HEK293 (cell line): Measurements from ENCODE around the gene PNRC1.

Experiments
- KLF1 ChIP-seq: fragments of 450-650 bp; formaldehyde crosslinking; IDR thresholded peaks from 2 replicates; pipeline ENCODE4 v1.5.1; 2016; ENCODE audit warnings: missing biosample characterization, missing genetic modification characterization
- OSR2 ChIP-seq: fragments of 450-650 bp; formaldehyde crosslinking; IDR thresholded peaks from 2 replicates; pipeline ENCODE4 v1.5.1; 2016; ENCODE audit warnings: missing biosample characterization, missing genetic modification characterization
- TRIM28 ChIP-seq: IDR thresholded peaks from 2 replicates; pipeline ENCODE4 v1.6.1; 2011; ENCODE audit warnings: low read length, control low read depth, borderline replicate concordance
- ZBTB17 ChIP-seq: fragments of 450-650 bp; formaldehyde crosslinking; IDR thresholded peaks from 2 replicates; pipeline ENCODE4 v1.5.1; 2016; ENCODE audit warnings: missing biosample characterization, missing genetic modification characterization
- ZBTB8A ChIP-seq: fragments of 450-650 bp; formaldehyde crosslinking; IDR thresholded peaks from 2 replicates; pipeline ENCODE4 v1.5.1; 2016; ENCODE audit warnings: missing biosample characterization, missing genetic modification characterization
- ZFP69B ChIP-seq: fragments of 450-650 bp; formaldehyde crosslinking; IDR thresholded peaks from 2 replicates; pipeline ENCODE4 v1.5.1; 2016; ENCODE audit warnings: missing biosample characterization, missing genetic modification characterization
- ZNF112 ChIP-seq: fragments of 450-650 bp; formaldehyde crosslinking; IDR thresholded peaks from 2 replicates; pipeline ENCODE4 v1.5.0; 2017; ENCODE audit warnings: missing biosample characterization, missing genetic modification characterization
- ZNF157 ChIP-seq: fragments of 450-650 bp; formaldehyde crosslinking; IDR thresholded peaks from 2 replicates; pipeline ENCODE4 v1.5.1; 2016; ENCODE audit warnings: missing biosample characterization, missing genetic modification characterization
- ZNF16 ChIP-seq: fragments of 450-650 bp; formaldehyde crosslinking; IDR thresholded peaks from 2 replicates; pipeline ENCODE4 v1.5.1; 2016; ENCODE audit warnings: low read depth, missing biosample characterization, missing genetic modification characterization
- ZNF169 ChIP-seq: fragments of 450-650 bp; formaldehyde crosslinking; IDR thresholded peaks from 2 replicates; pipeline ENCODE4 v1.5.1; 2016; ENCODE audit warnings: missing biosample characterization, missing genetic modification characterization
- ZNF266 ChIP-seq: fragments of 450-650 bp; formaldehyde crosslinking; IDR thresholded peaks from 2 replicates; pipeline ENCODE4 v1.5.1; 2016; ENCODE audit warnings: missing biosample characterization, missing genetic modification characterization, low read depth
- ZNF302 ChIP-seq: fragments of 450-650 bp; formaldehyde crosslinking; IDR thresholded peaks from 2 replicates; pipeline ENCODE4 v1.5.1; 2016; ENCODE audit warnings: missing biosample characterization, missing genetic modification characterization, low read depth
- ZNF433 ChIP-seq: fragments of 450-650 bp; formaldehyde crosslinking; IDR thresholded peaks from 2 replicates; pipeline ENCODE4 v1.5.1; 2016; ENCODE audit warnings: missing biosample characterization, missing genetic modification characterization, low read depth
- ZNF560 ChIP-seq: fragments of 450-650 bp; formaldehyde crosslinking; IDR thresholded peaks from 2 replicates; pipeline ENCODE4 v1.5.1; 2017; ENCODE audit warnings: missing biosample characterization, missing genetic modification characterization, borderline replicate concordance
- ZNF600 ChIP-seq: fragments of 450-650 bp; formaldehyde crosslinking; IDR thresholded peaks from 2 replicates; pipeline ENCODE4 v1.5.1; 2016; ENCODE audit warnings: missing biosample characterization, missing genetic modification characterization
- ZNF621 ChIP-seq: fragments of 450-650 bp; formaldehyde crosslinking; IDR thresholded peaks from 2 replicates; pipeline ENCODE4 v1.5.1; 2017; ENCODE audit warnings: missing biosample characterization, missing genetic modification characterization
- ZNF623 ChIP-seq: fragments of 450-650 bp; formaldehyde crosslinking; IDR thresholded peaks from 2 replicates; pipeline ENCODE4 v1.5.1; 2016; ENCODE audit warnings: missing biosample characterization, missing genetic modification characterization
- ZNF670 ChIP-seq: fragments of 450-650 bp; formaldehyde crosslinking; IDR thresholded peaks from 2 replicates; pipeline ENCODE4 v1.5.1; 2016; ENCODE audit warnings: missing biosample characterization, missing genetic modification characterization, low read depth
- TF ChIP-seq, protein P1 (sequence below): fragments of 450-650 bp; formaldehyde crosslinking; IDR thresholded peaks from 2 replicates; pipeline ENCODE4 v1.5.1; 2016; ENCODE audit warnings: missing biosample characterization, missing genetic modification characterization
- TF ChIP-seq, protein P2 (sequence below): fragments of 450-650 bp; formaldehyde crosslinking; IDR thresholded peaks from 2 replicates; pipeline ENCODE4 v1.5.1; 2016; ENCODE audit warnings: missing biosample characterization, missing genetic modification characterization
- TF ChIP-seq, protein P3 (sequence below): fragments of 450-650 bp; formaldehyde crosslinking; IDR thresholded peaks from 2 replicates; pipeline ENCODE4 v1.5.1; 2016; ENCODE audit warnings: missing biosample characterization, missing genetic modification characterization
- TF ChIP-seq, protein P4 (sequence below): fragments of 450-650 bp; formaldehyde crosslinking; IDR thresholded peaks from 2 replicates; pipeline ENCODE4 v1.5.1; 2017; ENCODE audit warnings: missing biosample characterization, missing genetic modification characterization
- TF ChIP-seq, protein P5 (sequence below): fragments of 450-650 bp; formaldehyde crosslinking; IDR thresholded peaks from 2 replicates; pipeline ENCODE4 v1.5.1; 2016; ENCODE audit warnings: missing biosample characterization, missing genetic modification characterization
- TF ChIP-seq, protein P6 (sequence below): sonication (generic); formaldehyde crosslinking; IDR thresholded peaks from 2 replicates; pipeline ENCODE4 v1.8.1; 2022; ENCODE audit warnings: mild to moderate bottlenecking, moderate library complexity, missing genetic modification reagents

PNRC1 gene

DNA sequence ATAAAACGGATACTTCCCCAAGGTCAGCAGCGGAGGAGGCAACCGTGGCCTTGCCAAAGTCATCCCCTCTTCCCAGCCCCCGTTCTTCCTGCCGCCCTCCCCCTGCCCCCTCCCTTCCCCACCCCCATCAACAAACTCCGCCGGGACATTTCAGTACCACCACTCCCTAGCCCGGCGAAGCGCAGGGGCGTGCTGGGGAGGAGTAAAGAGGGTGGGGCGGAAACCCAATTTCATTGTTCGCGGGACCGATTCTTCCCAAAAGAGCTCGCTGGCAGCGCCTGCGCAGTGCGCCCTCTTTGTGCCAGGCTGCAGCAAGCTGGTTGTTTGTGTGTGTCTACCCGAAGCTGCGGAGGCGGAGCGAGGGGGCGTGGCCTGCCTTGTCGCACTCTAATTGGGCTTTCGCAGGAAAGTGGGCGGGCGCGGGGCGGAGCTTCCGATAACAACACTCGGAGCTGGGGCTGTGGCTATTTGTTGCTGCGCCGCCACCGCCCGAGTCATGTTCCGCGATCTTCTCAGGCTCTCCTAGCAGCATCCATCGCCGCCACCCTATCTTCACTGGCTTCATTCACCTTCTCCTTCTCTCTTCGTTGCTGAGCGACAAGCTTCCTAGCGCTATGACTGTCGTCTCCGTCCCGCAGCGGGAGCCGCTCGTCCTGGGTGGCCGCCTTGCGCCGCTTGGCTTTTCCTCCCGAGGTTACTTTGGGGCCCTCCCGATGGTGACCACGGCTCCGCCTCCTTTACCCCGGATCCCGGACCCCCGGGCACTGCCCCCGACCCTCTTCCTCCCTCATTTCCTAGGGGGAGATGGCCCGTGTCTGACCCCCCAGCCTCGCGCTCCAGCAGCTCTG lies at the start of gene PNRC1 (continued):
- TF ChIP-seq, protein P1, sequence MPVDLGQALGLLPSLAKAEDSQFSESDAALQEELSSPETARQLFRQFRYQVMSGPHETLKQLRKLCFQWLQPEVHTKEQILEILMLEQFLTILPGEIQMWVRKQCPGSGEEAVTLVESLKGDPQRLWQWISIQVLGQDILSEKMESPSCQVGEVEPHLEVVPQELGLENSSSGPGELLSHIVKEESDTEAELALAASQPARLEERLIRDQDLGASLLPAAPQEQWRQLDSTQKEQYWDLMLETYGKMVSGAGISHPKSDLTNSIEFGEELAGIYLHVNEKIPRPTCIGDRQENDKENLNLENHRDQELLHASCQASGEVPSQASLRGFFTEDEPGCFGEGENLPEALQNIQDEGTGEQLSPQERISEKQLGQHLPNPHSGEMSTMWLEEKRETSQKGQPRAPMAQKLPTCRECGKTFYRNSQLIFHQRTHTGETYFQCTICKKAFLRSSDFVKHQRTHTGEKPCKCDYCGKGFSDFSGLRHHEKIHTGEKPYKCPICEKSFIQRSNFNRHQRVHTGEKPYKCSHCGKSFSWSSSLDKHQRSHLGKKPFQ (tag by site-specific recombination), result no peak
- no peak for TF ChIP-seq ZNF157 (tag by site-specific recombination)
- TF ChIP-seq OSR2, result no peak
- TF ChIP-seq, protein P2, sequence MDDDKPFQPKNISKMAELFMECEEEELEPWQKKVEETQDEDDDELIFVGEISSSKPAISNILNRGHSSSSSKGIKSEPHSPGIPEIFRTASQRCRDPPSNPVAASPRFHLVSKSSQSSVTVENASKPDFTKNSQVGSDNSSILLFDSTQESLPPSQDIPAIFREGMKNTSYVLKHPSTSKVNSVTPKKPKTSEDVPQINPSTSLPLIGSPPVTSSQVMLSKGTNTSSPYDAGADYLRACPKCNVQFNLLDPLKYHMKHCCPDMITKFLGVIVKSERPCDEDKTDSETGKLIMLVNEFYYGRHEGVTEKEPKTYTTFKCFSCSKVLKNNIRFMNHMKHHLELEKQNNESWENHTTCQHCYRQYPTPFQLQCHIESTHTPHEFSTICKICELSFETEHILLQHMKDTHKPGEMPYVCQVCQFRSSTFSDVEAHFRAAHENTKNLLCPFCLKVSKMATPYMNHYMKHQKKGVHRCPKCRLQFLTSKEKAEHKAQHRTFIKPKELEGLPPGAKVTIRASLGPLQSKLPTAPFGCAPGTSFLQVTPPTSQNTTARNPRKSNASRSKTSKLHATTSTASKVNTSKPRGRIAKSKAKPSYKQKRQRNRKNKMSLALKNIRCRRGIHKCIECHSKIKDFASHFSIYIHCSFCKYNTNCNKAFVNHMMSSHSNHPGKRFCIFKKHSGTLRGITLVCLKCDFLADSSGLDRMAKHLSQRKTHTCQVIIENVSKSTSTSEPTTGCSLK (tag by site-specific recombination), result no peak
- TF ChIP-seq ZNF621 (tag by site-specific recombination), result no peak
- peak; percentile 89 for TF ChIP-seq ZBTB17 (tag by site-specific recombination)
- no peak; the same call in none of the 2 replicates for TF ChIP-seq ZBTB8A (tag by site-specific recombination)
- peak; percentile 78 for TF ChIP-seq KLF1 (tag by site-specific recombination)
- TF ChIP-seq ZNF169, result no peak
- TF ChIP-seq, protein P3, sequence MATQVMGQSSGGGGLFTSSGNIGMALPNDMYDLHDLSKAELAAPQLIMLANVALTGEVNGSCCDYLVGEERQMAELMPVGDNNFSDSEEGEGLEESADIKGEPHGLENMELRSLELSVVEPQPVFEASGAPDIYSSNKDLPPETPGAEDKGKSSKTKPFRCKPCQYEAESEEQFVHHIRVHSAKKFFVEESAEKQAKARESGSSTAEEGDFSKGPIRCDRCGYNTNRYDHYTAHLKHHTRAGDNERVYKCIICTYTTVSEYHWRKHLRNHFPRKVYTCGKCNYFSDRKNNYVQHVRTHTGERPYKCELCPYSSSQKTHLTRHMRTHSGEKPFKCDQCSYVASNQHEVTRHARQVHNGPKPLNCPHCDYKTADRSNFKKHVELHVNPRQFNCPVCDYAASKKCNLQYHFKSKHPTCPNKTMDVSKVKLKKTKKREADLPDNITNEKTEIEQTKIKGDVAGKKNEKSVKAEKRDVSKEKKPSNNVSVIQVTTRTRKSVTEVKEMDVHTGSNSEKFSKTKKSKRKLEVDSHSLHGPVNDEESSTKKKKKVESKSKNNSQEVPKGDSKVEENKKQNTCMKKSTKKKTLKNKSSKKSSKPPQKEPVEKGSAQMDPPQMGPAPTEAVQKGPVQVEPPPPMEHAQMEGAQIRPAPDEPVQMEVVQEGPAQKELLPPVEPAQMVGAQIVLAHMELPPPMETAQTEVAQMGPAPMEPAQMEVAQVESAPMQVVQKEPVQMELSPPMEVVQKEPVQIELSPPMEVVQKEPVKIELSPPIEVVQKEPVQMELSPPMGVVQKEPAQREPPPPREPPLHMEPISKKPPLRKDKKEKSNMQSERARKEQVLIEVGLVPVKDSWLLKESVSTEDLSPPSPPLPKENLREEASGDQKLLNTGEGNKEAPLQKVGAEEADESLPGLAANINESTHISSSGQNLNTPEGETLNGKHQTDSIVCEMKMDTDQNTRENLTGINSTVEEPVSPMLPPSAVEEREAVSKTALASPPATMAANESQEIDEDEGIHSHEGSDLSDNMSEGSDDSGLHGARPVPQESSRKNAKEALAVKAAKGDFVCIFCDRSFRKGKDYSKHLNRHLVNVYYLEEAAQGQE, result peak; percentile 34
- TF ChIP-seq, protein P4, sequence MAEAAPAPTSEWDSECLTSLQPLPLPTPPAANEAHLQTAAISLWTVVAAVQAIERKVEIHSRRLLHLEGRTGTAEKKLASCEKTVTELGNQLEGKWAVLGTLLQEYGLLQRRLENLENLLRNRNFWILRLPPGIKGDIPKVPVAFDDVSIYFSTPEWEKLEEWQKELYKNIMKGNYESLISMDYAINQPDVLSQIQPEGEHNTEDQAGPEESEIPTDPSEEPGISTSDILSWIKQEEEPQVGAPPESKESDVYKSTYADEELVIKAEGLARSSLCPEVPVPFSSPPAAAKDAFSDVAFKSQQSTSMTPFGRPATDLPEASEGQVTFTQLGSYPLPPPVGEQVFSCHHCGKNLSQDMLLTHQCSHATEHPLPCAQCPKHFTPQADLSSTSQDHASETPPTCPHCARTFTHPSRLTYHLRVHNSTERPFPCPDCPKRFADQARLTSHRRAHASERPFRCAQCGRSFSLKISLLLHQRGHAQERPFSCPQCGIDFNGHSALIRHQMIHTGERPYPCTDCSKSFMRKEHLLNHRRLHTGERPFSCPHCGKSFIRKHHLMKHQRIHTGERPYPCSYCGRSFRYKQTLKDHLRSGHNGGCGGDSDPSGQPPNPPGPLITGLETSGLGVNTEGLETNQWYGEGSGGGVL (tag by site-specific recombination), result peak; percentile 80
- no peak for TF ChIP-seq ZNF670 (tag by site-specific recombination)
- no peak for TF ChIP-seq ZNF266 (tag by site-specific recombination)
- TF ChIP-seq, protein P5, sequence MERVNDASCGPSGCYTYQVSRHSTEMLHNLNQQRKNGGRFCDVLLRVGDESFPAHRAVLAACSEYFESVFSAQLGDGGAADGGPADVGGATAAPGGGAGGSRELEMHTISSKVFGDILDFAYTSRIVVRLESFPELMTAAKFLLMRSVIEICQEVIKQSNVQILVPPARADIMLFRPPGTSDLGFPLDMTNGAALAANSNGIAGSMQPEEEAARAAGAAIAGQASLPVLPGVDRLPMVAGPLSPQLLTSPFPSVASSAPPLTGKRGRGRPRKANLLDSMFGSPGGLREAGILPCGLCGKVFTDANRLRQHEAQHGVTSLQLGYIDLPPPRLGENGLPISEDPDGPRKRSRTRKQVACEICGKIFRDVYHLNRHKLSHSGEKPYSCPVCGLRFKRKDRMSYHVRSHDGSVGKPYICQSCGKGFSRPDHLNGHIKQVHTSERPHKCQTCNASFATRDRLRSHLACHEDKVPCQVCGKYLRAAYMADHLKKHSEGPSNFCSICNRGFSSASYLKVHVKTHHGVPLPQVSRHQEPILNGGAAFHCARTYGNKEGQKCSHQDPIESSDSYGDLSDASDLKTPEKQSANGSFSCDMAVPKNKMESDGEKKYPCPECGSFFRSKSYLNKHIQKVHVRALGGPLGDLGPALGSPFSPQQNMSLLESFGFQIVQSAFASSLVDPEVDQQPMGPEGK (tag by site-specific recombination), result peak; percentile 73
- no peak for TF ChIP-seq ZNF433 (tag by site-specific recombination)
- TF ChIP-seq ZNF112 (tag by site-specific recombination), result no peak
- TF ChIP-seq ZNF560, result no peak
- TF ChIP-seq ZNF623 (tag by site-specific recombination), result no peak; the same call in 1 of the 2 replicates
- TF ChIP-seq ZFP69B (tag by site-specific recombination), result 0 out of 2 replicates have a peak, but pooled peaks have one; percentile 31
- TF ChIP-seq TRIM28, result no peak
- TF ChIP-seq ZNF302 (tag by site-specific recombination), result no peak
- peak; percentile 83; the same call in 1 of the 2 replicates for TF ChIP-seq ZNF600
- no peak for TF ChIP-seq ZNF16 (tag by site-specific recombination)
- TF ChIP-seq, protein P6, sequence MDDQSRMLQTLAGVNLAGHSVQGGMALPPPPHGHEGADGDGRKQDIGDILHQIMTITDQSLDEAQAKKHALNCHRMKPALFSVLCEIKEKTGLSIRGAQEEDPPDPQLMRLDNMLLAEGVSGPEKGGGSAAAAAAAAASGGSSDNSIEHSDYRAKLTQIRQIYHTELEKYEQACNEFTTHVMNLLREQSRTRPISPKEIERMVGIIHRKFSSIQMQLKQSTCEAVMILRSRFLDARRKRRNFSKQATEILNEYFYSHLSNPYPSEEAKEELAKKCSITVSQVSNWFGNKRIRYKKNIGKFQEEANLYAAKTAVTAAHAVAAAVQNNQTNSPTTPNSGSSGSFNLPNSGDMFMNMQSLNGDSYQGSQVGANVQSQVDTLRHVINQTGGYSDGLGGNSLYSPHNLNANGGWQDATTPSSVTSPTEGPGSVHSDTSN (CRISPR knock-in tag), result no peak
